Hematopoietic multipotent progenitor cell treated with erythropoietin and hydrocortisone succinate and interleukin-3 and kit ligand, for 4 days (in vitro differentiated cells): ENCODE data around the gene MADCAM1.

Experiments used
- DNase-seq: peaks from one replicate; pipeline ENCODE4 v3.0.0-alpha.2; 2015

The MADCAM1 gene

DNA sequence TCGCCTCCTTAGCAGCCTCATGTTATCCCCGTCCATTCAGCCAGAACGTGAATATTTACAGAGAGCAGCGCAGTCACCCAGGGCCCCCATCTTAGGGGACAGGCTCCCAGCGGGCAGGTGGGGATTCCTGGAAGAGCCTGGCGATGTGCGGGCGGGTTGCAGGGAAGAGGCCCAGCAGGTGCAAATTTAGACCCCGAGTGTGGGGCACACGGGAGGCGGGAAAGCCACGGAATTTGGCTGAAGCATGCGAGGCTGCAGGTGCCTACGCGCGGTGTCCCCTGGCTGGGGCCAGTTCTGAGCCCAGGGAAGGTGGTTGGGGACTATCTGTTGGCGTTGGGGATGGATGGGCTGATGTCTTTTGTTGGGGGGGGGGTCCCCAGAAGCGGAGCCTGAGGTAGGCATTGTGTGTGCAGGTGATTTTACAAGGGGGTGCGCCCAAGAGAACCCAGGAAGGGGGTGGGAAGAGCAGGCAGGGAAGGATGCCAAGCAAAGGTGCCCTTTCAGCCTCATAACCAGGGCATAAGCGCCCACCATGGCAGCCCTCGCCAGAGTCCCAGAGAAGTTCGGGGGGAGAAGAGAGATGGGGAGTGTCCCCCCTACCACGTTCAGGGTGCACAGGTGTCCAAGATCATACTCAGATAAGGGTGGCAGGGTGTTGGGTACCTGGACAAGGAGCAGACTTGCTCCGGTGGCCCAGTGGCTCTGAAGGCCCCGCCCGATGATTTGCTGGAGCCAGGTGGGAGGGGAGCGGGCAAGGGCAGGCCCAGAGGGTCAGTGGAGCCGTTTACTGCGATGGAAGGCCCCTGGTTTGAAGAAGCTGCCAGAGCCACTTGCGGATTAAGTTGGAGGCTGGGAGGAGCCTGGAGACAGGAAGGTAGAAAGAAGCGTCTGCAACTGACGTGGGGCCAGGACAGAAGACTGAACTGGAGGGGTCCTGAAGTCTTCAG lies 12.2 kb downstream of the MADCAM1 start:
- no peak for DNase-seq

- DNase-seq, result peak; percentile 96
These were observed 14.4 kb downstream of the MADCAM1 start for GRCh38 chr19:510606-511100.

DNA sequence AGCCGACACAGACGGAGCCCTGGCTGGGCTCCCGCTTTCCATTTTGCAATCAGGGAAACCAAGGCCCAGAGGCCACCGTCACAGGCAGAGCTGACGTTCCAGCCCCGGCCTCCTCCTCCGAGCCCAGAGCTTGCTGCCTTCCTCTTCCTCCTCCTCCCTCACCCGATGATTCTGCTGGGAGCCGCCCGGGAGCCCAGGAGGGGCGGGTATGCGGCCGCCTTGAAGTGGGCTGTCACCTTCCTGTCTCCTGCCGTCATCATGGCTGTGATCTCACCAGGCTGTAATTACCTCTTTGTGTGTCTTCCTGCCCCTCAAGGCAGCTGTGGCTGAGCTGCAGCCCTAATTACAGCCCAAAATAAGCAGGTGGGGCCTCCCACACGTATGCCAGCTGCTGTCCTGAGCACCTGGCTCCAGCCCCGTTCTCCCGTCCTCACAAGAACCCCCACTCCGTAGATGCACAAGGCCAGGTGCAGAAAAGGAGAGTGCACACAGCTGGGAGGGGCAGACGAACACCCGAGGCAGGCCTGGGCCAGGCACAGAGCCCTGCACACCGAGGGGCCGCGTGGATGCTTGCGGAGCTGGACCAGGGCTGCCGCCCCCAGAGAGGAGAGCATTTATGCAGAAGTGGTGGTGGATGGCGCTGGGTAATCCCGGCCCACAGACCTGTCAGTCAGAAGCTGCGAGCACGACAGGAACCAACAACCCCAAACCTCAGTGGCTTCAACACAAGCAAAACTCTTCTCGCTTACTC lies 15.0 kb downstream of the MADCAM1 start:
- DNase-seq, result peak; percentile 77

- peak; percentile 36 for DNase-seq
These were observed 16.5 kb downstream of the MADCAM1 start for GRCh38 chr19:512547-513365.

DNA sequence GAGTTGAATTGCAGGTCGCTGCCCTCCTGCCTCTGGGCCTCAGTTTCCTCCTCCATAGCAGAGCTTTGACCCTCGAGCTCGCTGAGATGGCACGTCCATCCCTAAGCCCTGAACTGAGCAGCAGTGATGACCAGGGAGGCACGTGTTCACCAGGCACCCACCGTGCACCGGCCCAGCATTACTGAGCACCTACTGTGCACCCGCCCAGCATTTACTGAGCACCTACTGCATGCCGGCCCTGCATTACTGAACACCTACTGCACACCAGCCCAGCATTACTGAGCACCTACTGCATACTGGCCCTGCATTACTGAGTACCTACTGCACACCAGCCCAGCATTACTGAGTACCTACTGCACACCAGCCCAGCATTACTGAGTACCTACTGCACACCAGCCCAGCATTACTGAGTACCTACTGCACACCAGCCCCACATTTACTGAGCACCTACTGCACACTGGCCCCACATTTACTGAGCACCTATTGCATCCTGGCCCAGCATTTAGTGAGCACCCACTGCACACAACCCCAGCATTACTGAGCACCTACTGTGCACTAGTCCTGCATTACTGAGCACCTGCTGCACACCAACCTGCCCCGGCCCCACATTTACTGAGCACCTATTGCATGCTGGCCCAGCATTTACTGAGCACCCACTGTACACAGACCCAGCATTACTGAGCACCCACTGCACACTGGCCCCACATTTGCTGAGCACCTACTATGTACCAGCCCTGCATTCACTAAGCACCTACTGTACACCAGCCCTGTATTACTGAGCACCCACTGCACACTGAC lies 17.3 kb downstream of the MADCAM1 start:
- no peak for DNase-seq

- DNase-seq, result no peak
These were observed 17.9 kb downstream of the MADCAM1 start for GRCh38 chr19:514166-514663.

- DNase-seq, result peak; percentile 37
These were observed 21.7 kb downstream of the MADCAM1 start for GRCh38 chr19:517721-518597.

- DNase-seq, result peak; percentile 51
These were observed 22.4 kb downstream of the MADCAM1 start for GRCh38 chr19:518598-519231.

DNA sequence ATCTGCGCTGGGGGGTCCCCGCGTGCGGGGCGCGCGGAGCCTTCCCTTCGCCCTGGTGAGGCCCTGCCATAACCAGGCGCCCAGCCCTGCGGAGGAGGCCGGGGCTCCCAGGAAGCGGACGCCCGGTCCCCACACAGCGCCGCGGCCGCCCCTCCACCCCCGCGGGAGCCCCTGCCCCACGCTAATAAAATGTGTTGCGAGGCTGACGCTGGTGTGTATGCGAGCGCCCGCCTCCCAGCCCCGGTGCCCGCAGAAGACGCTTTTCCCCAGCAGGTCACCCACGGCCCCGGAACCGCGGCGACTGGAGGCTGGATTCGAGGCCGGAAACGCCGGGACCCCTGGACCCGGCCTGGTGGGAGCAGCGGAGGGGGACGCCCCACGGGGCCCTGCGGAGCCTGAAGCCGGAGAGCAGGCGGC lies 23.2 kb downstream of the MADCAM1 start:
- DNase-seq, result no peak

DNA sequence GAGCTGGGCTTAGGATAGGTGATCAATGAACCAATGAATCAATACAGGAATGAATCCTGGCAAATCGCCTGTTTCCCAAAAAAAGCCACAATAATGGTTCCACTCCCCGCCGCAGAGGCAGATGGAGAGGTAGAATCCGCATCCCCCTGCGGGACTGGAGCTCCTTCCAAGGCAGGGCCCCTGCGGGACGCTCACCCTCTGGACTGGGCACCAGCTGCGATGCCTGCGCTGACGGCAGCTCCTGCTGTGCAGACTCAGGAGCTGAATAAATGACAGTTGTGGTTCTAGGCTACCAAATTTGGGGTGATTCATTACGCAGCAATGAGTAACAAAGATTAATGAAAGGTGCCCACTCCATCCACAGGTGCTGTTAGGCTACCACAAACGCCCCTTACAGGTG lies 26.4 kb downstream of the MADCAM1 start:
- no peak for DNase-seq

DNA sequence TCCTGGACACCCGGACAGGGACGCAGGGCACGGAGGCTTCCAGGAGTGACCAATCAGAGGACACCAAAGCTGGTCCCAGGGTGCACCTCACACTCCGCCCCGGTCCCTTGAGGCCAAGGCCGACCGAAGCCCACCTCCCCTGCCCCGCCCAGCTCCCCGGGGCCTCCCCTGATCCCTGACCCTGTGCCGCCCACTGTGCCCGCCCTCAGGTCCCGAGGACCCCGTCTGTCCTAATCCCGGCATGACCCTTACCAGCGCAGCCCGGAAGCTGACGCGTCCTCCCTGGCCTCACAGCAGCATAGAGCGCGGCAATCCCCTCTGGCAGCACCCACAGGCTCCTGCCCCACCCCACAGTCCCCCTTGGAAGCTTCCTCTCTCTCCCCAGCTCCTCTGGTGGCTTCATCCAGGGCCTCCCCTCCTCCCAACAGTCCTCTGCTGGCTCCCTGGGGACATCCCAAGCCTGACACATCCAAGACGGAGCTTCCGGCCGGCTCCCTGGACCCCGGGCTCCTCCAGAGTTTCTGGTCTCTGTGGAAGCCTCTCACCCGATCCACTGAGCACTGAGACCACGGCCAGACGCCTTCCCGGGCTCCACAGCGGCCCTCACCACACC lies 27.9 kb downstream of the MADCAM1 start:
- no peak for DNase-seq

DNA sequence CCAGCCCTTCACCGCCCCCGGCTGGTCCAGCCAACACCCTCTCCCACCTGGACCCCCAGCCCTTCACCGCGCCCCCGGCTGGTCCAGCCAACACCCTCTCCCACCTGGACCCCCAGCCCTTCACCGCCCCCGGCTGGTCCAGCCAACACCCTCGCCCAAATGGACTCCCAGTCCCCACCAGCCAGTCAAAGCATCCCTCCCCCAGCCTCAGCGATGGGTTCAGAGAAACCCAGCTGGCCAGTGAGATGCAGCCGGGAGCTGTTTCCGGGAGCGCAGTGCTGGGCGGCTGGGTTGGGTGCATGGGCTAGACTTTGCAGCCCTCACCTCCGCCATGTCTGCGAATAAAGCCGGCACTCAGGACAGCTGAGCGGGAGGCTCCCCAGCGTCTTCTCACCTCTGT lies 28.7 kb downstream of the MADCAM1 start:
- no peak for DNase-seq

- no peak for DNase-seq
These were observed 29.7 kb downstream of the MADCAM1 start for GRCh38 chr19:525857-526419.

DNA sequence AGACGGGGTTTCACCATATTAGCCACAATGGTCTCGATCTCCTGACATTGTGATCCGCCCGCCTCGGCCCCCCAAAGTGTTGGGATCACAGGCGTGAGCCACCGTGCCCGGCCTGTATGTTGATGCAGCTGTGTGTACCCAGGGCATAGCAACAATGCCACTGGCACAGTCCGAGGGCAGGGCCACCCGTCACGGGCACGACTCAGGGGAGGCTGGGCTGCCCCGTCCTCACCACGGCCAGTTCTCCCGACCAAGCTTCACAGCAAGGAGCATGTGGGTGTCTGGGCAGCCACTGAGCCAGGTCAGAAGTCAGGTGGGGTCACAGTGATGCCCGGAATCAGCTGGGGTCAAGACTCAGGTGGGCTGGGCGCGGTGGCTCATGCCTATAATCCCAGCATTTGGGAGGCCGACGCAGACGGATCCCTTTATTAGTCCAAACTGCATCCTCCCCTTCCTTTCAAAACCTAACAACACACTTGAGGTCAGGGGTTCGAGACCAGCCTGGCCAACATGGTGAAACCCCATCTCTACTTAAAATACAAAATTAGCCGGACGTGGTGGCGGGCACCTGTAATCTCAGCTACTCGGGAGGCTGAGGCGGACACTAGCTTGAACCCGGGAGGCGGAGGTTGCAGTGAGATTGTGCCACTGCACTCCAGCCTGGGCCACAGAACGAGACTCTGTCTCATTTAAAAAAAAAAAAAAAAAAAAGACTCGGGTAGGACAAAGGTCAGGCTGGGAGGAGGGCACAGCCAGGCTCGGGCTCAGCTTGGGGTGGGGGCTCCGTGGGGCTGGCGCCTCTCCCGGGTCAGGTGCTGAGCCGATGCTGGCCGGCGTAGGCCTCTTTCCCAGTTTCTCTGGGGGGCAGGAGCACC lies 34.1 kb downstream of the MADCAM1 start:
- DNase-seq, result no peak

GRCh38 chr19:531009-531752 lies 34.9 kb downstream of the MADCAM1 start:
- DNase-seq, result peak; percentile 95

GRCh38 chr19:531753-532560 lies 35.7 kb downstream of the MADCAM1 start, which contains the start of gene CDC34:
CDC34 (plus strand) TSS chr19:531760; CDS start chr19:531932, 172 bp downstream.
- DNase-seq, result peak; percentile 46
